Calu3 (cell line): ENCODE results near the gene GOLGA6D. TPM values are rescaled to one million over a fixed set of nuclear protein-coding genes. Genes with fewer than 3 reads are reported as not detected.
"Not testable (repeated sequence)": the region's sequence is repeated elsewhere in the genome, so short reads cannot be mapped to it uniquely, and the experiment has no call there.

ENCODE experiments used
- BruUV-seq: library from RNA; stranded (reverse); fragments of 400-500 nt; replicated peaks from 2 replicates; lab custom pipeline; 2021; lab: Mats Ljungman, UMichigan
- CTCF ChIA-PET: fragments of 300-600 bp; sonication (Branson Sonifier 250); formaldehyde crosslinking; loops from one replicate; lab custom pipeline; 2022; ENCODE audit warnings: antibody characterized with exemption; lab: Charles Lee
- DNase-seq: peaks from one replicate; pipeline ENCODE4 v3.0.0; 2022
- H3K27ac Mint-ChIP-seq: one replicate; pipeline ENCODE4 v1.8.0; 2022; ENCODE audit warnings: mixed read lengths; ENCODE audit not compliant: unreplicated experiment
- H3K27me3 Mint-ChIP-seq: one replicate; pipeline ENCODE4 v1.8.0; 2022; ENCODE audit warnings: mixed read lengths; ENCODE audit not compliant: unreplicated experiment
- H3K36me3 Mint-ChIP-seq: one replicate; pipeline ENCODE4 v1.8.0; 2022; ENCODE audit warnings: mild to moderate bottlenecking, moderate library complexity, mixed read lengths; ENCODE audit not compliant: insufficient read depth, unreplicated experiment
- H3K4me1 Mint-ChIP-seq: one replicate; pipeline ENCODE4 v1.8.0; 2022; ENCODE audit warnings: mild to moderate bottlenecking, low read depth, mixed read lengths; ENCODE audit not compliant: unreplicated experiment
- H3K4me3 Mint-ChIP-seq: one replicate; pipeline ENCODE4 v1.8.0; 2022; ENCODE audit warnings: mild to moderate bottlenecking, low read depth, moderate library complexity, mixed read lengths; ENCODE audit not compliant: unreplicated experiment
- H3K9me3 Mint-ChIP-seq: one replicate; pipeline ENCODE4 v1.8.0; 2022; ENCODE audit warnings: low read depth, mixed read lengths; ENCODE audit not compliant: unreplicated experiment
- intact Hi-C: fragments of 100-400 bp; cut with micrococcal nuclease; formaldehyde crosslinking; loops from one replicate; pipeline ENCODE4 v1.10.0; 2022; ENCODE audit not compliant: unreplicated experiment
- total RNA-seq: library from RNA; stranded (reverse); gene quantifications from 2 replicates; pipeline ENCODE4 v1.2.3, GENCODE V29; 2022
- TF ChIP-seq, protein P1 (sequence below): fragments of 200-600 bp; IDR thresholded peaks from one replicate; pipeline ENCODE4 v1.8.0; 2022; ENCODE audit warnings: antibody characterized with exemption; ENCODE audit not compliant: unreplicated experiment

Gene GOLGA6D
- total RNA-seq, 1 experiment from 2014 or later, result not detected

- H3K4me3 Mint-ChIP-seq, result no peak overlapping the region
- no TSS peak for BruUV-seq
- peak; percentile 87 for DNase-seq
- TF ChIP-seq, protein P1, sequence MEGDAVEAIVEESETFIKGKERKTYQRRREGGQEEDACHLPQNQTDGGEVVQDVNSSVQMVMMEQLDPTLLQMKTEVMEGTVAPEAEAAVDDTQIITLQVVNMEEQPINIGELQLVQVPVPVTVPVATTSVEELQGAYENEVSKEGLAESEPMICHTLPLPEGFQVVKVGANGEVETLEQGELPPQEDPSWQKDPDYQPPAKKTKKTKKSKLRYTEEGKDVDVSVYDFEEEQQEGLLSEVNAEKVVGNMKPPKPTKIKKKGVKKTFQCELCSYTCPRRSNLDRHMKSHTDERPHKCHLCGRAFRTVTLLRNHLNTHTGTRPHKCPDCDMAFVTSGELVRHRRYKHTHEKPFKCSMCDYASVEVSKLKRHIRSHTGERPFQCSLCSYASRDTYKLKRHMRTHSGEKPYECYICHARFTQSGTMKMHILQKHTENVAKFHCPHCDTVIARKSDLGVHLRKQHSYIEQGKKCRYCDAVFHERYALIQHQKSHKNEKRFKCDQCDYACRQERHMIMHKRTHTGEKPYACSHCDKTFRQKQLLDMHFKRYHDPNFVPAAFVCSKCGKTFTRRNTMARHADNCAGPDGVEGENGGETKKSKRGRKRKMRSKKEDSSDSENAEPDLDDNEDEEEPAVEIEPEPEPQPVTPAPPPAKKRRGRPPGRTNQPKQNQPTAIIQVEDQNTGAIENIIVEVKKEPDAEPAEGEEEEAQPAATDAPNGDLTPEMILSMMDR, result peak; percentile 83
- intact Hi-C loops, result loop anchor here (10.0 kb wide), 1 partner anchor 73 kb away; no protein-coding TSS in a partner anchor
- no peaks in the 10 kb centered on the region for H3K9me3 Mint-ChIP-seq
- no peaks in the 10 kb centered on the region for H3K36me3 Mint-ChIP-seq
- CTCF ChIA-PET, result interaction anchor here (0.5 to 1.7 kb wide), 9 partner anchors 60 to 537 kb away, joined by 3 to 7 read pairs (median 5); partner anchors contain the start of gene MAN2C1
- peaks cover 11% of the 10 kb centered on the region for H3K4me1 Mint-ChIP-seq
- H3K27ac Mint-ChIP-seq, result no peak overlapping the region
- H3K27me3 Mint-ChIP-seq, result peaks cover 80% of the 10 kb centered on the region
Observed at GRCh38 chr15:75307778-75308390, 25.2 kb downstream of the GOLGA6D start.

DNA sequence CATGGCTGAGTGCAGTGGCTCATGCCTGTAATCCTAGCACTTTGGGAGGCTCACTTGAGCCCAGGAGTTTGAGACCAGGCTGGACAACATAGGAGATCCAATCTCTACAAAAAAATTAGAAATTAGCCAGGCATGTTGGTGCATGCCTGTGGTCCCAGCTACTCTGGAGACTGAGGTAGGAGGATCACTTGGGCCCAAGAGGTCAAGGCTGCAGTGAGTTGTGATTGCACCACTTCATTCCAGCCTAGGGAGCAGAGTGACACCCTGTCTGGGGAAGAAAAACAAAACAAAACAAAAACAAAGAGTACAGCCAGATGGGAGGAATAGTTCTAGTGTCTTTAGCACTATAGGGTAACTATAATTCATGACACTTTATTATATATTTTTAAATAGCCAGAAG is 27.1 kb downstream of the GOLGA6D start:
- TF ChIP-seq, protein P1, result no peak
- H3K27ac Mint-ChIP-seq, result no peak overlapping the region
- H3K36me3 Mint-ChIP-seq, result no peaks in the 10 kb centered on the region
- BruUV-seq, result no TSS peak
- no peak for DNase-seq
- no peak overlapping the region for H3K4me3 Mint-ChIP-seq
- peaks cover 65% of the 10 kb centered on the region for H3K27me3 Mint-ChIP-seq
- H3K4me1 Mint-ChIP-seq, result peaks cover 11% of the 10 kb centered on the region
- CTCF ChIA-PET, result no interaction called here
- intact Hi-C loops, result loop anchor here (10.0 kb wide), 1 partner anchor 75 kb away; no protein-coding TSS in a partner anchor
- H3K9me3 Mint-ChIP-seq, result no peaks in the 10 kb centered on the region

- H3K4me1 Mint-ChIP-seq, DNase-seq, CTCF ChIA-PET, H3K9me3 Mint-ChIP-seq, H3K27ac Mint-ChIP-seq, H3K4me3 Mint-ChIP-seq, BruUV-seq, H3K36me3 Mint-ChIP-seq, intact Hi-C loops: not testable (repeated sequence)
- peaks cover 53% of the 10 kb centered on the region for H3K27me3 Mint-ChIP-seq
Observed at GRCh38 chr15:75312548-75312947, 29.9 kb downstream of the GOLGA6D start.

GRCh38 chr15:75313116-75313845 is 30.6 kb downstream of the GOLGA6D start:
- CTCF ChIA-PET, result no interaction called here
- Mint-ChIP-seq H3K4me1 (peaks cover under 1% of the 10 kb centered on the region), H3K9me3 (no peaks in the 10 kb centered on the region), H3K27ac (no peak overlapping the region), H3K4me3 (no peak overlapping the region), H3K27me3 (peaks cover 49% of the 10 kb centered on the region), H3K36me3 (no peaks in the 10 kb centered on the region)
- intact Hi-C loops, result no loop called here
- BruUV-seq, result no TSS peak
- DNase-seq, result no peak
- TF ChIP-seq, protein P1, result no peak
